HT1080 (cell line): ENCODE data around the gene TARBP2. TPM values are rescaled to one million over a fixed set of nuclear protein-coding genes. Genes with fewer than 3 reads are reported as not detected.
A peak's percentile ranks its signal among the peaks of the same experiment; 100 is the strongest.
"Not testable (repeated sequence)": the region's sequence is repeated elsewhere in the genome, so short reads cannot be mapped to it uniquely, and the experiment has no call there.

ENCODE experiments used
- DNase-seq: peaks from one replicate; pipeline ENCODE4 v3.0.0-alpha.2; 2015; ENCODE audit warnings: low read depth
- total RNA-seq: library from RNA; depleted of rRNA; stranded (reverse); fragments of >200 nt; shearing (Covaris generic); gene quantifications from 2 replicates; pipeline ENCODE4 v1.2.3, GENCODE V29; 2014

TARBP2 gene
- total RNA-seq, 1 experiment from 2014 or later = 88.1 TPM

DNA sequence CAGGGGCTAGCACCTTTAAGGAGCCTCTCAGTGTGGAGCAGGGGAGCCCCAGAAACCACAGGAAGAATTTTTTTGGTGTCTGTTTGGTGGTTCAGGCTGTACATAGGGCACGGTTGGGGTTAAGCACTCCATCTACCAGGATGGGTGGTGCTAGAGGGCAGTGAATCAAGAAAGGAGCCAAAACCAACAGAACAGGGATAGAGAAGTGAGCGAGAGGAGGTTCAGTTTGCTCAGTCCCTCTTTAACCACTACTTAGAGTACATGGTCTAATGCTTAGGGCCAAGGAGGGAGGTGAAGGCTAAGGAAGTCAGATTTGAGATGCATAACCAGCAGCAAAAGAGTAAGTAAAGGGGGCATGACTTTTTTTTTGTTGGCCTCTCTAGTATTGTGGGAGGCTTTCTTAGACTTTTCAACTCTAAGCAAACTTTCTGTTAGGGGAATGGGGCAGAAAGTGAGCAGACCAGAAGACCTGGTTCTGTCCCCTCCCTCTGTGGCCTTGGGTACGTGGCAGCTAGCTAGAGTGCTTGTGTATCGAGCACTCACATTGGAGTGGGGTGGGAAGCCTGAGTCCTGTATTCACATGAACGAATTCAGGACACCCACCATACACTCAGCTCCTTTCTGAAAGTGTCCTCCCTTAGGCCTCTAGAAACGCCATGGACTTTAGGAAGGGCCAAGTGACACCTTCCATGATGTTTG lies 12.8 kb downstream of the TARBP2 start:
- DNase-seq = no peak

DNA sequence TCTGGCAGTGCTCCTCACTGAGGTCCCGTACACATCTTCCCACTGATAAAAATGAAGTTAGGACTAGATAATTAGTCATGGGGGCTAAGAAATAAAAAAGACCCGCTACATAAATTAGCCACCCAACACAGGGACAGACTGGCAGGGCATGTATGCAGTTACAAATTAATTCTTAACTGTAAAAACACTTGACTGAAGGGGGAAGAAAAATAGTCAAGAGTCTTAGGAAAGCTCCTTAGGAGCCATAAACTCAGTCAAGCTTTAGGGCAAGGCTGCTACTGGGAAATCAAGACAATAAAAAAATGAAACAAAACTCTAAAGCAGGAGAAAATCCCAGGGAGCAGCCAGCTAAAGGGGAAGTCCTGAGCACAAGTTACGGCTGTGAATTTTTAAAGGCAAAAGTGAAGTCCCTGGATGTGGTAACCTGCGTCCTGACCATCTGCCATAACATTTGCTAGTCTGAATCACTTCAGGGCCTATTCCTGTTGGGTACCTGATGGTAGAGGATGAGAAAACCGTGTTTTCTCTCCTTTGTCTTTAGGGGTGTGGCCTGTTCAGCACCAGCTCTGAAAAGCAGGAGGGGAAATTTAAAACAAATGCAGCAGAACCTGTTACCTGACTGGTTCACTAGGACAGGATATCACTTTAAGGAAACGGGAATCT lies 13.7 kb downstream of the TARBP2 start:
- DNase-seq = no peak

DNA sequence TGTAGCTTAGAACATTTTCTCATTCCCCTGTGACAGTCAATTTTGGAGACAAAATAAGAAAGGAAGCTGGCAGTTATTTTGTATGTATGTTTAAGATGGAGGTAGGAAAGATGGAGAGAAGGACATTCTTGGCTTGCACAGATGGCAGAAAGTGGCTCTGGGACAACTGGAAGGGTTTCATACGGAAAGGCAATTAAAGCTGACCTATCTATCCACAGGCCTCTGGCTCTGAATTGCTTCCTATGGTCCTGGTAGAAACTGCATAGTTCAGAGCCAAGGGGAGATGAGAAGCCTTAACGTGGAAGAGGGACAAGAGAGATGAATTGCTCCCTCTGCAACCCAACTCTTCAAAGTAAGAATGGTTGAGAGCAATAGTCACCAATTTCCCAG lies 14.2 kb downstream of the TARBP2 start:
- DNase-seq = no peak

DNA sequence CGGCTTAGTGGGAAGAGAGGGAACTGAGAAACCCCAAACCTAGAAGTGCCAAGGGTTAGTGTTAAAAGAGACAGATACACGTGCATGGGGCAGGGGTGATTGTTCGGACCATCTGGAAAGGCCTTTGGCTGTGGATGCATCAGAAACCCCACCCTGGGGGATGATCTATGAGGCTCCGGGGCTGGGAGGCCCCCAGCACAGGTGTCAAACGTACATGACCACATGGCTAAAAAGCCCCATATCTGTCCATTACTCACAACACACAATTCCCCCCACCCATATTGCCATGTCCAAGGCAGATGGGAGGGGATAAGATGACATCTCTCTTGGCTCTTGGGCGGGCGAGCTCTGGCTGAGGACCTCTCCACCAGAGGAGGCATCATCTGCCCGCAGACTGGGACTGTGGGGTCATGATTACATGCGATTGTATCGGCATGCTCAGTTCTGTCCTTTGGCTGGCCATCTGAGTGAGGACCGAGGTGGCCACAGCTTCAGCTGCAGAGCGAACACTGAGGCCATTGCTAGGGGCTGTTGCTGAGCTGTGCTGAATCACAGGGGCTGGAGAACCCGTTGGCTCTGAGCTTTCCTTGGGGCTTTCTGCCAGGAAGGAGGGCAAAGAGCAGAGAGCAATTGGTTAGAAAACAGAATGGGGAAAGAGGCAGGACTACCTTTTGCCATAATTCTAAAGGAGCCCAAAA lies 15.8 kb downstream of the TARBP2 start:
- DNase-seq = no peak

DNA sequence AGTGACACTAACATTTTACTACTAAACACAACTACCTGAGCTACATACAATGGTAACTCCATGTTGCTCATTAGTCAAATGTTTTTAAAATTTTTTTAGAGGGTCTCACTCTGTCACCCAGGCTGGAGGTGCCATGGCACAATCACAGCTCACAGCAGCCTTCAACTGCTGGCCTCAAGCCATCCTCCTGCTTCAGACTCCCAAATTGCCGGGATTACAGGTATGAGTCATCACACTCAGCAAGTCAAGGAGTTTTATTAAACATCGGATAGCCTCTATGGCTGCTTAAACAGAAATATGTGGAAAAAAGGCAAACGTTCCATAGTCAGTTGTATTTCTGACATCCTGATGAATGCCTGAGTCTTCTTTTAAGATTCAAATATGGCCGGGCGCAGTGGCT lies 17.3 kb downstream of the TARBP2 start:
- peak; percentile 23 for DNase-seq

DNA sequence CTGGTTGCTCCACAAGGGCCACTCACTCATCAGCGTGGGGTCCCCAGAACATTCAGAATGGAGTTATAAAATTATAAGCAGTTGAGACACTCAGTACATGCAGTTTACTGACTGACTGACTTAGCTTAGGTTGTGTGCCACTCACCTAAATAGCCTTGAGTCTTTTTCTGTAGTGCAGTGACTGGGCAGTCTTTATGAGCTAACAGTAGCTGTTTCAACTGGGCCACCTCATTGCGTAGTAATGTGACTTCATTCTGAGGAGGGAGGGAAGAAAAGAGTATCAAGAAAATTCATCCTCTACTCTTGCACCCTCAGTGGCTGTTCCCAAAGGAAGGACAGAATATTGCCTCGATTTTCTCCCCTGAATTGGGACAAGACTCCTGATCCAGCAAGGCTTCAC lies 22.0 kb downstream of the TARBP2 start:
- no peak for DNase-seq

DNA sequence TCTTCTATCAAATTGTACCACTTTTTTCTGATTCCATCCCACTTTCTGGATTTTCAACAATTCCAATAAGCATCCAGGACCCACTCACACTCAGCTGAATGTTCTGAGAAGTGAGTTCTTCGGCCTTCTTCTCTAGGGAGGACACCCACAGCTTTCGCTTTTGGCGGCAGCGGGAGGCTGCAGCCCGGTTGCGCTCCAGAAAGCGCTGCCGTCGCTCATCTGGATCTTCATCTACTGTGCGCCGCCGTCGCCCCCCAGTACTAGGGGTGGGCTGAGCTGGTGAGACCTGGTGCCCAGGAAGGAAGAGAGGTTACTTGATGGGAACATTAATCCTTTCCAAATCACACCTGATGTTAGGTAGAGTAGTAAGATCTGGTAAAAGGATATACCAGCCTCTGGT lies 23.4 kb downstream of the TARBP2 start:
- no peak for DNase-seq

DNA sequence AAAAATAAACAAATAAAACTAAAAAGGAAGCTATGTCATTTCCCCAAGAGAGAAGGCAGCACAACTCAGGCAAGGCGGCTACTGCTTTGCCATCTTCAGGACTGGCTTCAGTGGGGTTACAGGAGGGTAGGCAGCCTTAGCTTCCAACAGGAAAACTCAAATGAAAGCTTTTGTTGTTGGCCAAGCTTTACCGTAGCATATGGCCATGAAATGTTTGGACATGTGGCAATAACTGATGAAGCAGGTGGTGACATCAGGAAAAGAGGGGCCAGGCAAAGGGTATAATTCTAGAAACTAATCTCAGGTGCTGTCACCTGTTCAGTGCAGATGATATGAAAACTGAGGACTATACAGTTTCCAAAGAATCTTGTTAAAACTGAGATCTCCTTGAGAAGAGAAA lies 29.0 kb downstream of the TARBP2 start:
- DNase-seq = no peak

DNA sequence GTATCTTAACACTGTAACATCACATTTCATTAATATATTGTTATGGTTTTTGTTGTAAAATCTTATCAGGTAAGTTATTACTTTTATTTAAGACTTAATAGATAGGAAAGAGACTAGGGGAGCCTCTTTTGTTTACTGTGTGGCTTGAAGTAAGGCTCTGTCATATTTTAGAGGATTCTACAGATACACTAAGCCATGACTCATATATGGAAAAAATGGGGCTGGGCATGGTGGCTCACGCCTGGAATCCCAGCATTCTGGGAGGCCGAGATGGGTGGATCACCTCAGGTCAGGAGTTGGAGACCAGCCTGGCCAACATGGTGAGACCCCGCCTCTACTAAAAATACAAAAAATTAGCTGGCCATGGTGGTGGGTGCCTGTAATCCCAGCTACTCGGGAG lies 29.8 kb downstream of the TARBP2 start:
- peak; percentile 68 for DNase-seq

DNA sequence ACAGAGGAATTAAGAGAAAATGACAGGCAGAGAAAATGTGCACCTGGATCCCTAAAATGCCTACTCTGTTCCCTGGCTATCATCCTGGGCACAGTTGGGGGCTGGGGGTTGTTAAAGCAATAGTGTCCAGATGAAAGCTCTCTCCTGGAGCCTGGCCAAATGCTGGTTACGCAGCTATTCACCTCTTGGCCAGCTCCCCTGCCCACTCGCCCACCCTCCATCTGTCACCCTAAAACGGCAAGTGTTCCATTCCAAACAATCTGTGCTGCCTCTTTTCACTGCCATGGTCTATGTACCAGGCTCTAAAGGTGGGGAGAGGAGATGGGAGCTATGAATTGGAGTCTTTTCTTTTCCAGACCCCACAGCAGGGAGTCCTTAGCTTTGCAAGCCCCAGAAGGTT lies 30.9 kb downstream of the TARBP2 start:
- DNase-seq = no peak

DNA sequence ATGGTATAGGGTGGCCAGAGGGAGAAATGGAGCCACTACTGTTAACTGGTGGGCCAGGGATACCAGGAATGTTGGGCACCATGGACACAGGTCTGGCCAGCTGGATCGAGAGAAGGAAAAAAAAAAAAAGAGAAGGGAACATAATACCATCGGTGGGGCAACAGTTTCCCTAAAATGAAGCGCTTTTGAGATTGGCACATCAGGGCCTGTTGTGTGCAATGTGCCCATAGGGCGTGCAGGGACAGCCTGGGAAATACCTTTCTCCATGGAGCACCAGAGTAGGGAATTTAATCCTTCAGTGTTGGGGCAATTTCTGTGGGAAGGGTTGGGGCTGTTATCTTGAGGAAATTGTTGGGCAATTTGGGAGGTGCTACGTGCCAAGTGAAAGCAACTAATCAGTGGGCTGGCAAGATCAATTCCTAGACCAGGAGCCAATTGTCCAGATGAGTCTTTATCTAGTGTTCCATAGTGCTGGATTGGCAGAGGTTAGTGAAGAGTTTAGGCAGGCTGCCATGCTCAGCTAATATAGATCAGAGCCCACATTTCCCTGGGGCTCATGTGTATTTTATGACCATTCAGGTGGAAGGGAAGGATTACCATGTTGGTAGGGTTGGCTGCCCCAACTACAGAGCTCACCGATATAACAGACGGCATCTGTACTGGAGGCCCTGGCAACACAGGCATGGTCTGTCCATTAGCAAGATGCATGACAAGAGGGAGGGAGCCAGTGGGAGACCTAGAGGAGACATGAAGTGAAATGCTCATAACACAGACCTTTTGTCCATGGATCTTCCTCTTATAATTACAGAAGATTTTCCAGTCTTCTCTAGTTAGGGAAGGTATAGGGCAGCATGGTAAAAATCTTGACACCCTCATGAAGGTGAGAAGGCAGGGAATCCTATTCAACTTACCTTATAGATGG lies 31.7 kb downstream of the TARBP2 start:
- no peak for DNase-seq

DNA sequence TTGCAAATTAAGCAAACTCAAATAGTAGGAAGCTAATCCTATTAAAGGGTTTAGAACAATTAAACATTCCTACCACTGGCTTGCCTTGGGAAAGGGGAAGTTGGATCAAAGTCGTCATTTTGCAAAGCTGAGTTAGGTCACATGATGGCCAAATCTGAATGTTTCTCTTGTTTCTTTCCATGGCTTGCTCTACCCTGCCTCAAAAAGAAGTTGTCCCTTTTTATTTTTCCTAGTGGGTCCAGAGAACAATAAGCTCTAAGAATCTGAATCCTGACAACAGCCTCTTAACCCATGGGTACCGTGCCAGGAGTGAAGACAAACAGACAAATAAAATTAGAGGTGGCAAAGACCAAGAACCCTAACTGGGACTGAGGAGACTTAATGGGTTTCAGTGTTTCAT lies 32.4 kb downstream of the TARBP2 start:
- DNase-seq = no peak

DNA sequence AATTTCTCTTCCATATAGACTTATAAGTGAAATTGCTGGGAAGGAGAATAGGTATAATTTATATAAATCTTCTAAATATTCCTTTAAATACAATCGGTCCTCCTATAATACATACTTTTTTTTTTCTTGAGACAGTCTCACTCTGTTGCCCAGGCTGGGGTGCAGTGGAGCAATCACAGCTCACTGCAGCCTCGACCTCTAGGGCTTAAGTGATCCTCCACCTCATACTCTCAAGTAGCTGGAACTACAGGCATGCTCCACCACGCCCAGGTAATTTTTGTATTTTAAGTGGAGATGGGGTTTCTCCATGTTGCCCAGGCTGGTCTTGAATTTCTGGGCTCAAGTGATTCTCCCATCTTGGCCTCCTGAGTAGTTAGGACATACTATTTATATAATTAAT lies 35.9 kb downstream of the TARBP2 start:
- no peak for DNase-seq

DNA sequence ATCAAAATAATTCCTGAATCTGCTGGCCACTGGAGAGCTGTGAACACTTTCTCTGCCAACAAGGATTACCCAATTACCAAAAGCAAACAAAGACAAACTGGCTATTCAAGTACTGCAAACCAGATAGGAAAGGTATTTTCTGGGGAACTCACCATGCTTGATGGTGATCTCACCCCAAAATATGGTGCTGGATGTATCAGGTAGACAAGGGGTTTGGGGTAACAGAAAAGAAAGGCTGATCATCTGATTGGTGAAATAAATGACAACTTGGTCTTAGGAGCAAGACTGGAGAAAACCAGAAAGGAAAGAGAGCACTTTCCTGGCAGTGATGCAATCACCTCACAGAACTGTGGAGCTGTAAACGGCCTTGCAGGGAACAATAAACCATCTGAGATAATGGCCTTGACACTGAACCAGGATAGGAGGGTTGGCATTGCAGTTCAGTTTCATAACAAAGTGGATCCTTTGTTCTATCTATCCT lies 37.2 kb downstream of the TARBP2 start:
- DNase-seq = peak; percentile 18

DNA sequence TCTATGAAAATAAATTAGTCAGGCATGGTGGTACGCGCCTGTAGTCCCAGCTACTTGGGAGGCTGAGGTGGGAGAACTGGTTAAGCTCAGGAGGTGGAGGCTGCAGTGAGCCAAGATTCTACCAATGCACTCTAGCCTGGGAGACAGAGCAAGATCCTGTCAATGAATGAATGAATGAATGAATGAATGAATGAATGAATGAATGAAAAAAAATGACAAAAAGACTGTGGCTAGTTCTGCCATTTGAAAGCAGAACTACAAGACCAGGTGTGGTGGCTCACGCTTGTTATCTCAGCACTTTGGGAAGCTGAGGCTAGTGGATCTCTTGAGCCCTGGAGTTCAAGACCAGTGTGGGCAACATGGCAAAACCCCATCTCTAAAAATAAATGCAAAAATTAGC lies 38.4 kb downstream of the TARBP2 start:
- DNase-seq = no peak

DNA sequence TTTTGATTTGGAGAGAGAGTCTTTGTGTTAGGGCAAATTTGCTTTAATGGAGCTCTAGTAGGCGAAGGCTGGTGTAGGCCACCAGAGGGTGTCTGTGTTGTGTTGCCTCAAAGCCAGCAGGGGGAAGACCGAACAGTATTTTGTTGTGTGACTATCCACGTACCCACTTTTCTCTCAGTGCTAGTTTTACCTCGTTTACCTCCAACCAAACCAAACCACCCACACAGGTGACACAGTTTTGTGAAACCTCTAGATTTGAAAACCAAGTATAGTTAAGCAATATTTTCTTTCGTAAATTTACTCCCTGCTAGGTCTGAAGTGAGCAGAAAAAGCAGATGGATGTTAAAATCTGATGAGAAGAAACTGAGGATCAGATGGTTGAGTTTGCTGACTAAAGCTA lies 42.5 kb downstream of the TARBP2 start:
- DNase-seq = peak; percentile 59

DNA sequence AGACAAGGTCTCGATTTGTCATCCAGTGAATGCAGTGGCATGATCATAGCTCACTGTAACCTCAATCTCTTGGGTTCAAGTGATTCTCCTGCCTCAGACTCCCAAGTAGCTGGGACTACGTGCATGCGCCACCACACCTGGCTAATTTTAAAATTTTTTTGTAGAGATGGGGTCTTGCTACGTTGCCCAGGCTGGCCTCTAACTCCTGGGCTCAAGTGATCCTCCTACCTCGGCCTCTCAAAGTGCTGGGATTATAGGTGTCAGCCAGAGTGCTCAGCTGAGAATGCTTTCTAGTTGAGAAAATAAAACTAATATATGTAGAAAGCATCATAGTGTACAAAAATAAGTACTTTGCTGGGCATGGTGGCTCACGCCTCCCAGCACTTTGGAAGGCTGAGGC lies 47.3 kb downstream of the TARBP2 start:
- DNase-seq = not testable (repeated sequence)

DNA sequence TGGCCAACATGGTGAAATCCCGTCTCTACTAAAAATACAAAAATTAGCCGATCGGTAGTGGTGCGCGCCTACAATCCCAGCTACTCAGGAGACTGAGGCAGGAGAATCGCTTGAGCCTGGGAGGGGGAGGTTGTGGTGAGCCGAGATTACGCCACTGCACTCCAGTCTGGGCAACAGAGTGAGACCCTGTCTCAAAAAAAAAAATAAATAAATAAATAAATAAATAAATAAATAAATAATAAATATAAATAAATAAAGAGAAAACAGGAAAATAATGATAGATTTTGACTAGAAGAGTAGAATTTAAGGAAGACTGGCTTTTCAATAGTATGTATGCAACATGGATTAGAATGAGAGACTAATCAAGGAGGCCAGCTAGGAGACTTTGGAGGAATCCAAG lies 49.0 kb downstream of the TARBP2 start:
- DNase-seq = not testable (repeated sequence)

DNA sequence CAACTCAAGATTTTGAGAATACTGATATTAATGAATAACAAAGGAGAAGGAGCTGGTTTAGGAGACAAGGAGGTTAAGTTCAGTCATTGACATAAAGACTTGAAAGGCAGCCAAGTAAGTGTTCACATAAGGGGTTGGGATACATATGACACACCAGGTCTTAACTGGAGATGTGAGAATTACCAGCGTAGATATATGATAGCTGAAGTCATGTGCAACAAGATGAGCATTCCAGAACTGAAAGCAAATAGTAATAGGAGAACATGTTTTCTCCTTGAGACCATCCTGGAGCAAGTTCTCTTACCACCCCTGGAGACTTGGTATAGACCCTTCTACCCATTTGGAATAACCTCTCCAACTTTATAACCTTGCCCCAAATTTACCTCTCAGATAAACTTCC lies 49.5 kb downstream of the TARBP2 start:
- DNase-seq = peak; percentile 46

DNA sequence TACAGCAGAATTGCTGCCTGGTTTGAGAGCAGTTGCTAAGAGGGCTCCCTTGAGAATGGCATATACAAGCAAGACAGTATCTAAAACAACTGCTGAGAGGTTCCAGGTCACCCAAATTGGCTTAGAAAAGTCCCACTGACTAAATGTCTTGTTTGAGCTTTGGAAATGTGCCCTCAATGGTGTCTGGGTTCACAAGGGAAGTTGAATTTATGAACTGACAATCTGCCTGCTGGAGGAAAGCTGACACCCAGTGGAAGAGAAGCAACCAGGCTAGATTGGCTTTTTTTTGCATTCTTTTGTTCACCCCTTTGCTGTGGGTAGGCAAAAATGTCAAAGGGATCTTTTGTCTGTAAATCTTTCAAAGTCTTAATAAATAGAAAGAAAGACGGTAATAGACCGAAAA lies 50.8 kb downstream of the TARBP2 start:
- DNase-seq = no peak
